Adrenal gland (tissue), 12 donors: ENCODE data around the gene GMFB. TPM values are rescaled to one million over a fixed set of nuclear protein-coding genes. Genes with fewer than 3 reads are reported as not detected.

Experiments
- DNase-seq, 7 donors: peaks; one replicate each; pipeline ENCODE4 v3.0.0-alpha.2; 2019 to 2020
- H3K27ac ChIP-seq, 5 donors: fragments of 200-600 bp; sonication (generic) in 4 of 5; 1 replicate in 3 of 5; 2 replicates in 2 of 5; pipeline versions ENCODE4 v1.5.1 to v1.8.0; 2016 to 2020; ENCODE audit warnings: mild to moderate bottlenecking in 1 of 5
- H3K27me3 ChIP-seq: fragments of 200-600 bp; 2 replicates; pipeline ENCODE4 v1.8.0; 2021
- H3K36me3 ChIP-seq, 2 donors: fragments of 200-600 bp; replicated peaks in 1 of 2; 1 replicate in 1 of 2; 2 replicates in 1 of 2; pipeline versions ENCODE4 v1.5.1 to v1.8.0; 2018 to 2022
- H3K4me1 ChIP-seq, 2 donors: fragments of 200-600 bp; replicated peaks in 1 of 2; 1 replicate in 1 of 2; 2 replicates in 1 of 2; pipeline versions ENCODE4 v1.5.1 to v1.8.0; 2018 to 2021
- H3K4me3 ChIP-seq, 4 donors: fragments of 200-600 bp; sonication (generic) in 3 of 4; one replicate each; pipeline ENCODE4 v1.5.1; 2016 to 2018
- H3K9me3 ChIP-seq, 3 donors: fragments of 200-600 bp; sonication (generic) in 1 of 3; replicated peaks in 1 of 3; 1 replicate in 2 of 3; 2 replicates in 1 of 3; pipeline versions ENCODE4 v1.5.1 to v1.8.0; 2016 to 2021
- POLR2A ChIP-seq, 2 donors: fragments of 450-650 bp; IDR thresholded peaks; one replicate each; pipeline ENCODE4 v1.6.1; 2017; ENCODE audit warnings: antibody characterized with exemption in 2 of 2, mild to moderate bottlenecking in 2 of 2, moderate library complexity in 1 of 2
- WGBS, 4 donors: extraction: QIAGEN DNeasy Blood & Tissue Kit in 2 of 4; methylation state at CpG; one replicate each; pipeline versions ENCODE4 v1.1.5 to v1.1.7; 2013 to 2017; 5-methylcytosine and 5-hydroxymethylcytosine counted together
- intact Hi-C, 2 donors: fragments of 100-400 bp; cut with DNase I; formaldehyde crosslinking; loops; one replicate each; pipeline versions ENCODE4 v1.14.1 to v1.15.0; 2022 to 2023
- polyA plus RNA-seq, 3 donors: library from polyadenylated mRNA; stranded (reverse); fragments of 200-250 nt in 2 of 3; fragments of 350-450 nt in 1 of 3; fragmentation: Illumina TruSeq in 1 of 3; extraction: RNeasy Lipid Tissue Mini Kit (QIAGEN cat#74804) in 1 of 3; gene quantifications; one replicate each; pipeline ENCODE4 v1.2.3, GENCODE V29; 2013 to 2014
- total RNA-seq, 9 donors: library from RNA; depleted of rRNA in 4 of 9; stranded (reverse); fragments of >200 nt in 4 of 9; fragments of 120-200 nt in 1 of 9; fragmentation: NEBNext Ultra II Directional in 1 of 9; extraction: Animal tissue kit (Norgen Biotek cat#: 25700) in 1 of 9; gene quantifications; one replicate each; pipeline versions ENCODE4 v1.1.0 to v1.2.4, GENCODE V29; 2013 to 2023
- TF ChIP-seq, protein P1 (sequence below), 6 experiments: fragments of 450-650 bp in 4 of 6; fragments of 200-600 bp in 2 of 6; sonication (generic) in 1 of 6; IDR thresholded peaks; 1 replicate in 5 of 6; 2 replicates in 1 of 6; pipeline versions ENCODE4 v1.5.1 to v1.8.0; 2016 to 2021; ENCODE audit warnings: antibody characterized with exemption in 6 of 6, mild to moderate bottlenecking in 2 of 6, moderate library complexity in 1 of 6
- donor health status: healthy with polysubstance abuse.
- donor health status: Bipolar disorder and iron deficiency.
- donor health status: DM: yes; HTN: yes; CAD: no.
- donor health status: DM: no; HTN: no; CAD: no.
- donor health status: DM: no; HTN: no; CAD: no.
- donor health status: DM: yes; HTN: yes; CAD: no.

The GMFB gene
- total and polyA plus RNA-seq, 12 donors, result 8.2 to 66.3 (median 45.5) TPM

GRCh38 chr14:54535646-54536045 is 46.9 kb upstream of the GMFB start:
- Histone ChIP-seq H3K36me3 (peaks cover 0 to 7% of the 10 kb centered on the region in 2 donors), H3K4me3 (no peak overlapping the region), H3K9me3 (no peaks in the 10 kb centered on the region), H3K27ac (peak overlapping the region in 1 of 5 donors; percentile 10), H3K27me3 (no peaks in the 10 kb centered on the region), H3K4me1 (peaks cover 0 to 3% of the 10 kb centered on the region in 2 donors)
- DNase-seq, result no peak
- intact Hi-C loops, result no loop called here
- 41 to 62% (median 60%) methylated on average over 2 of the region's 2 CpGs for WGBS, 4 donors
- TF ChIP-seq, protein P1, sequence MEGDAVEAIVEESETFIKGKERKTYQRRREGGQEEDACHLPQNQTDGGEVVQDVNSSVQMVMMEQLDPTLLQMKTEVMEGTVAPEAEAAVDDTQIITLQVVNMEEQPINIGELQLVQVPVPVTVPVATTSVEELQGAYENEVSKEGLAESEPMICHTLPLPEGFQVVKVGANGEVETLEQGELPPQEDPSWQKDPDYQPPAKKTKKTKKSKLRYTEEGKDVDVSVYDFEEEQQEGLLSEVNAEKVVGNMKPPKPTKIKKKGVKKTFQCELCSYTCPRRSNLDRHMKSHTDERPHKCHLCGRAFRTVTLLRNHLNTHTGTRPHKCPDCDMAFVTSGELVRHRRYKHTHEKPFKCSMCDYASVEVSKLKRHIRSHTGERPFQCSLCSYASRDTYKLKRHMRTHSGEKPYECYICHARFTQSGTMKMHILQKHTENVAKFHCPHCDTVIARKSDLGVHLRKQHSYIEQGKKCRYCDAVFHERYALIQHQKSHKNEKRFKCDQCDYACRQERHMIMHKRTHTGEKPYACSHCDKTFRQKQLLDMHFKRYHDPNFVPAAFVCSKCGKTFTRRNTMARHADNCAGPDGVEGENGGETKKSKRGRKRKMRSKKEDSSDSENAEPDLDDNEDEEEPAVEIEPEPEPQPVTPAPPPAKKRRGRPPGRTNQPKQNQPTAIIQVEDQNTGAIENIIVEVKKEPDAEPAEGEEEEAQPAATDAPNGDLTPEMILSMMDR (IDR thresholded peaks at IDR 0.05), result no peak
- TF ChIP-seq POLR2A (IDR thresholded peaks at IDR 0.05), result no peak

DNA sequence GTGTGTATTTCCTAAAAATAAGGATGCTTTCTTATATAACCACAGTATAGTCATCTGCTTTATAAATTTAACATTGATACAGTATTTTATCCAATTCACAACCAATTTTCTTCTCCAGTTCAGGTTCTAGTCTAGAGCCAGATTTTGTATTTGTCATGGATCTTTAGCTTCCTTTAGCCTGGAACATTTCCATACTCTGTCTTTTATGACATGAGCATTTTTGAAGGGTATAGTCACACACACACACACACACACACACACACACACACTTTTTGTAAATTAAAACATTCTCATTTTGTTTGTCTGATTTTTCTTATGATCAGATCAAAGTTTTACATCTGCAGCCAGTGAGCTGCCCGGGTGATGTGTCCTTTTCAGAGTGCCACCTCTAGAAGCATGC is 46.3 kb upstream of the GMFB start:
- Histone ChIP-seq H3K27me3 (no peaks in the 10 kb centered on the region), H3K4me3 (no peak overlapping the region), H3K27ac (no peak overlapping the region), H3K36me3 (peaks cover 0 to 7% of the 10 kb centered on the region in 2 donors), H3K9me3 (no peaks in the 10 kb centered on the region), H3K4me1 (peaks cover 0 to 6% of the 10 kb centered on the region in 2 donors)
- TF ChIP-seq, protein P1 (IDR thresholded peaks at IDR 0.05), result no peak
- no peak for TF ChIP-seq POLR2A (IDR thresholded peaks at IDR 0.05)
- no peak for DNase-seq
- intact Hi-C loops, result no loop called here
- 65 to 94% (median 87%) methylated on average over 1 of the region's 1 CpG for WGBS, 4 donors

DNA sequence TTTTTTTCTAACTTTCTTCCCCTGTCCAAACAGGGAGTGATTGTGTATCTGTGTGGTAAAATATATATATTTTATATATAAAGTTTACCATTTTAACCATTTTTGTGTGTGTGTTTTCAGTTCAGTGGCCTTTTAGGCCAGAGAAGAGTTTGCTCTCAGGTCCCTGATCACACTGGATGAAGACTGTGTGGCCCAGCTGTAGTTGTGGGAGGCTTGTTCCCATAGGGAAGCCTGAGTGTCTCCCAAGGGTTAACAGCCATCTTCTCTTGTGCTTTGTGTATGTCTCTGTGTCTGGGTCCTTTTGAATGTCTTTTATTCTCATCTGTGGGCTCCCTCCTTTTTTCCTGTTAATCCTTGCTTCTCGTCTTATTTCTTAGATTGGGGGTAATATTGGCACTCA is 44.3 kb upstream of the GMFB start:
- Histone ChIP-seq H3K4me3 (no peak overlapping the region), H3K27ac (no peak overlapping the region), H3K4me1 (peaks cover 0 to 15% of the 10 kb centered on the region in 2 donors), H3K27me3 (no peaks in the 10 kb centered on the region), H3K36me3 (peaks cover 0 to 3% of the 10 kb centered on the region in 2 donors), H3K9me3 (no peaks in the 10 kb centered on the region)
- intact Hi-C loops, result no loop called here
- DNase-seq, result no peak
- WGBS, 4 donors, result 89 to 98% (median 97%) methylated on average over 1 of the region's 1 CpG
- TF ChIP-seq, protein P1 (IDR thresholded peaks at IDR 0.05), result no peak
- TF ChIP-seq POLR2A (IDR thresholded peaks at IDR 0.05), result no peak

GRCh38 chr14:54532111-54533012 is 43.6 kb upstream of the GMFB start:
- 94 to 96% (median 95%) methylated on average over 3 of the region's 3 CpGs for WGBS, 4 donors
- Histone ChIP-seq H3K4me1 (peaks cover 0 to 12% of the 10 kb centered on the region in 2 donors), H3K4me3 (no peak overlapping the region), H3K27ac (no peak overlapping the region), H3K27me3 (no peaks in the 10 kb centered on the region), H3K9me3 (no peaks in the 10 kb centered on the region), H3K36me3 (no peaks in the 10 kb centered on the region)
- DNase-seq, result no peak
- TF ChIP-seq POLR2A (IDR thresholded peaks at IDR 0.05), result no peak
- TF ChIP-seq, protein P1 (IDR thresholded peaks at IDR 0.05), result no peak
- intact Hi-C loops, result no loop called here
